ENCODE measurements around the gene INSR.
A peak's percentile ranks its signal among the peaks of the same experiment; 100 is the strongest.
"Not testable (repeated sequence)": the region's sequence is repeated elsewhere in the genome, so short reads cannot be mapped to it uniquely, and the experiment has no call there.

INSR gene

DNA sequence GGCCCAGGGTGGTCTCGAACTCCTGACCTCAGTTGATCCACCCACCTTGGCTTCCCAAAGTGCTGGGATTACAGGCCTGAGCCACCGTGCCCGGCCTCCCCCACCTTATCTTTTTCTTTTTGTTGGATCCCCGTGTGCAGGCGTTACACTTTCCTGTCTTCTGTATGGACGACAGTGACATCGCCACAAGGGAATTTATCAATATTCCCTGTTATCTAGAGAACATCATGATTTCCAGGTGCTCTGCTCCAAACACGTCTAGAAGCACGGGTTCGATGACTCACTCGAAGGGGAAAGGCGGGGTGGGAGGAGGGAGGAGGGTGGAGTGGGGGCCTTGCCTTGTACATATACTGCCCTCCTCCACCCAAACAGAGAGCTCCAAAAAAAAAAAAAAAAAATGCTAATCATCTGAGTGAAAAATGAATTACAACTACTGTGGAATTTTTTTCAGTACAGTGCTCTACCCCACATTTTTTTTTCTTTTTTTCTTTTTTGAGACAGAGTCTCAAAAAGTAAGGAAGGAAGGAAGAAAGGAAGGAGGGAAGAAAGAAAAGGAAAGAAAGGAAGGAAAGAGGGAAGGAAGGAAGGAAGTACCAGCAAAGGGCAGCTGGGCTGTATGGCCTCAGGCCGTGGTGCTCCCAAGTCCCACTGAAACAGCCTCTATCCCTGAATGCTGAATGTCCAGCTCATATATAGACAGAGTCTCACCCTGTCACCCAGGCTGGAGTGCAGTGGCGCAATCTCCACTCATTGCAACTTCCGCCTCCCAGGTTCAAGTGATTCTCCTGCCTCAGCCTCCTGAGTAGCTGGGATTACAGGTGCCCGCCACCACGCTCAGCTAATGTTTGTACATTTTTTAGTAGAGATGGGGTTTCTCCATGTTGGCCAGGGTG lies 36.8 kb downstream of the INSR start:
- no peak for DNase-seq

DNA sequence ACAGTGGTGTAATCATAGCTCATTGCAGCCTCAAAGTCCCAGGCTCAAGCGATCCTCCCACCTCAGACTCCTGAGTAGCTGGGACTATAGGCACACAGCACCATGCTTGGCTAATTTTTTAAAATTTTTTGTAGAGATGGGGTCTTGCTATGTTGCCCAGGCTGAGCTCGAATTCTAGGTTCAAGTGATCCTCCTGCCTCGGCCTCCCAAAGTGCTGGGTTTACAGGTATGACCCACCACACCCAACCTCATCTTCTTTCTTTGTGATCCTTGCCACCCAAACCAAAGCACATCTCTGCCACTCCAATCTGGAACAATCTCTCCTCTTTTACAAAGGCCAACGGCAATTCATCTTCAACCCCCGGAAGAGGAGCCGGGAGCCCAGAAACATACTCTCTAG lies 38.6 kb downstream of the INSR start:
- no peak for DNase-seq

DNA sequence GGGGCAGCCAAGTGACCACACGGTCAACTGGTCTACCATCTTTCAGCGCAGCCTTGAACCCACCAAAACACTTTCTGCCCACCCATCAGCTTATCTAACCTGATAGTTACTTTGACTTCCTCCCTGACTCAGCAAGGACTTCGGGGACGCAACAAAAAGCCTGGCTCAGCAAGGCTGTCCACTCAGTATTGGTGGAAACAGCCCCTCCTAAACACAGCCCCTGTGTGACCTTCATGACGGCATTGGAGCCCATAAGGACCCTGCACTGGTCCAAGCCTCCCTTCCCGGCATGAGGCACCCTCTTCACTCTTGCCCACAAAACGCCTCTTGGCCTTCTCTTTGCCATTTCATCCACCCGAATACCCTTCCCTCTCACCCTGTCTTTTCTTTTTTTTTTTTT lies 39.1 kb downstream of the INSR start:
- no peak for DNase-seq

DNA sequence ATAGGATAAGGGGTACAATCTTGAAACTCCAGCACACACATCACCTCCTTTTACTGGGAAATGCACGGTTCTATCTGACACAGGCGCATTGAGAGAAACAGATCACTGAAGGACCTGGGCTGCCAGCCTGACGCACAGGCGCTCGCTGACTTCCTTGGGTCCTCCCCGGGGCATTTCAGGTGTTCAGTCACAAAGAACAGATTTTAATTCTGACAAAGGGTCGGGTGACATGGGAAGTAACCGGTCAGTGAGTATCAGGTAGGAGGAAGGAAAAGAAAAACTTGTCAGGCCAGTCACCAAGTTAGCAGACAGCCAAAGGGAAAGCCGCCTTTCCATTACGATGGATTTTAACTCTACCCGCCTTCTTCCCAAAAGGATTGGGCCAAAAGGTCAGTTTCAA lies 39.6 kb downstream of the INSR start:
- DNase-seq: no peak

DNA sequence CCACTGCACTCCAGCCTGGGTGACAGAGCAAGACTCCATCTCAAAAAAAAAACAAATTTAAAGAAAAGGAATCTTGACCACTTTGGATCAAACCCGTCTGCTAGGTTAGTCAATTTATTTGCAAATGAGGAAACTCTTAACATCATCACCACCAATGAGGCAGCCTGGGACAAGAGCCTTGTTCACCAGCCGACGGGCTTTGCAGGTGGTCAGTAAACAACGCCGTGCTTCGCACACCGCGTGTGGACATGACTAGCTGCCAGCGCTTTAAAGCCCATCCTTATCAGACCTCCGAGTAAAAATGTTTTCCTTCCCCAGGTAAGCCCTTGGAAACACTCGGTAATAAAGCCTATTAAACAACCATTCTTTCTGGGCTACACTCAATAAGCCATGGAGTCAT lies 41.9 kb downstream of the INSR start:
- no peak for DNase-seq

DNA sequence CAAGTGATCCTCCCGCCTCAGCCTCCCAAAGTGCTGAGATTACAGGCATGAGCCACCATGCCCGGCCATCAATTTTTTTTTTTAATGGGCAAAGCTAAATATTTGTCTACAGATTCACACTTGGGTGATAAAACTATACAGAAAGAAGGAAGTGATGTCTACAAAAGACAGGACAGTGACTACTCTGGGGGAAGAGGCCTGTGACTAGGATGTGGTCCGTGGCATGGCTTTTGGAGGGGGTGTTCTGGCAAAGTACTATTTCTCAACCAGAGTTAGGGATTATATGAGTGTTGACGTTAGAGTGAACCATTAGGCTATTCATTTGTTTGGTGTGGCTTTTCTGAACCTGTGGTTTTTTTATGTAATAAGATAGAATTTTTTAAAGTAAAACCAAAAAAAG lies 42.7 kb downstream of the INSR start:
- no peak for DNase-seq

DNA sequence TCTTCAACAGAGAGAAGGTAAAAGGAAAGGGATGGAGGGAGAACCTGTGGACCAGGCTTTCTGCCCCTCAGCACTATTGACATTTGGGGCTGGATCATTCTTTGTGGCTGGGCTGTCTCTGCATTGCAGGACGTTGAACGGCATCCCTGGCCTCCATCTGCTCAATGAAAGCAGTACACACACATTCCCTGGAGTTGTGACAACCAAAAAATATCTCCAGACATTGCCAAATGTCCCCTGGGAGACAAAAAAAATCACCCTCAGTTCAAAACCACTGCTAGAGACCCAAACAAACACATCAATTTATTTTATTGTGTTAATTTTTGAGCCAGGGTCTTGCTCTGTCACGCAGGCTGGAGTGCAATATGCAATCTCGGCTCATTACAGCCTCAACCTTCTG lies 43.3 kb downstream of the INSR start:
- DNase-seq: no peak

DNA sequence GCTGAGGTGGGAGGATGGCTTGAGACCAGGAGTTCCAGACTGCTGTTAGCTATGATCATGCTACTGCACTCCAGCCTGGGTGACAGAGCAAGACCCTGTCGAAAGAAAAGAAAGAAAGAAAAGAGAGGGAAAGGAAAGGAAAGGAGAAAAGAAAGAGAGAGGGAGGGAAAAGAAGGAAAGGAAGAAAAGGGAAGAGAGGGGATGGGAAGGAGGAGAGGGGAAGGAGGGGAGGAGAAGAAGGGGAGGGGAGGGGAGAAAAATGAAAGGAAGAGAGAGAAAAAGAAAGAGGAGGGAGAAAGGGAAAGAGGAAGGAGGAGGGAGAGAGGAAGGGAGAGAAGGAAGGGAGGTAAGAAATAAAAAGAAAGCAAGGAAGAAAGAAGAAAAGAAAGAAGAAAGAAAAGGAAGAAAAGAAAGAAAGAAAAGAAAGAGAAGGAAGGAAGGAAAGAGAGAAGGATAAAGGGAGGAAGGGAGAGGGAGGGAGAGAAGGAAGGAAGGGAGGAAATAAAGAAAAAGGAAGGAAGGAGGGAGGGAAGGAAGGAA lies 44.1 kb downstream of the INSR start:
- DNase-seq: no peak

DNA sequence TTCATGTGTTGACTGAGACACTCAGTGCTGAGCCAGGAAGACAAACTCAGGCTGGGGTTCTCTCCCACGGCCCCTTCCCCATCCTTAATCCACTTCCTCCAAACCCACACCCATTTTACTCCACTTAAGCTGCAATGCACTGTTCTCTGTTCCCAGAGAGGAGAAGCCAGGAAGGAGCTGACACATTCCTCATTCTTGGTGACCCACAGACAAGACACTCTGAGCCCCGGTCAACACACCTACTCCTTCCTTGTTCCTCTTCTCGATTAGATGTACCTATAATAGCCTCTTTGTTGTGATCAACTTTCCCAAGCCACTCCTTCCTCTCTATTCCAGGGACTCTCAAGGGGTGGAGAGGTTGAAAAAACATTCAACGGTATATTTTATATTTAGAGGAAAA lies 47.1 kb downstream of the INSR start:
- DNase-seq: no peak

DNA sequence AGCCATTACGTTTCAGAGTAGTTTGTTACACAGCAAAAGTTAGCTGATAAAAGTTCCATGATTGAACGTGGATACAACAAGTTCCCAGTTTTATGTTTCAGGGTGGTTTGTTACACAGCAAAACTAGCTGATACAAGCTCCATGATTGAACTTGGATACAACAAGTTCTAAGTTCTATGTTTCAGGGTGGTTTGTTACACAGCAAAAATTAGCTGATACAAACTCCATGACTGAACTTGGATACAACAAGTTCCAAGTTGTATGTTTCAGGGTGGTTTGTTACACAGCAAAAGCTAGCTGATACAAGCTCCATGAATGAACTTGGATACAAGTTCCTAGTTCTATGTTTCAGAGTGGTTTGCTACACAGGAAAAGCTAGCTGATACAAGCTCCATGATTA lies 47.6 kb downstream of the INSR start:
- DNase-seq: no peak

DNA sequence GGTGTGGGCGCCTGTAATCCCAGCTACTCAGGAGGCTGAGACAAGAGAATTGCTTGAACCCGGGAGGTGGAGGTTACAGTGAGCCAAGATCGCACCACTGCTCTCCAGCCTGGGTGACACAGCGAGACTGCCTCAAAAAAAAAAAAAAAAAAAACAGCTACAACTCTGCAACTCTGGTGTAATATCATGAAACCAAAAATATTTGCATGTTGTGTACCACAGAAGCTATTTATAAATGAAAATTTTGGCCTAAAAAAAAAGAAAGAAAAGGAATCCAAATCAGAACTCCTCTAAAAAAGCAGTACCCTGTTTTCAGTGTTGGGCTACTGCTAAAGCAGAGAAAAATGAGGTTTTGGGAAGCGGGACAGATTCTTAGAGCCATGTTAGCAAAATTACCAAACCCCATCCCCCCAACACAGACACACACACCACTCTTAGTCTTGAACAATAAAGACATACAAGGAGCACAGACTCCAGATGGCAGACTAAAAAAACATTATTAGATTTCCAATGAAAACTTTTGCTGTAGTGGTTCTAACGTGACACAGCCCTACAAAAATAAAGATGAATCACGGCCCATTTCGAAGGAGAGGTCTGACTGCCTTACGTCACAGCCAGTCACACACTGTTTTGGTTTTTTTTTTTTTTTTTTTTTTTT lies 51.5 kb downstream of the INSR start:
- DNase-seq: no peak

DNA sequence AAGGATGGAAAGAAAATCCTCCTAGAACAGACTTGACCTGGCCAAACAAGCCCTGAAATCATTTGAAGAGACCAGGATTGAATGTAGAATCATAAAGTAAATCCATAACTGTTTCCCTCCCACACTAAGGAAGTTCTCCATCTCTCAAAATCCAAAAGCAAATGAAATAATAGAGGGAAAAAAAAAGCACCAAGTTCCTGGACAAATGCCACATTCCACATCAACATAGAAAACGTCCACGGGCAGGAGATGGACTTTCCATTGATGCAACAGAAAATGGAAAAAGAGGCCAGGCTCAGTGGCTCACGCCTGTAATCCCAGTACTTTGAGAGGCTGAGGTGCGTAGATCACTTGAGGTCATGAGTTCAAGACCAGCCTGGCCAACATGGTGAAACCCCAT lies 56.2 kb downstream of the INSR start:
- DNase-seq: no peak

DNA sequence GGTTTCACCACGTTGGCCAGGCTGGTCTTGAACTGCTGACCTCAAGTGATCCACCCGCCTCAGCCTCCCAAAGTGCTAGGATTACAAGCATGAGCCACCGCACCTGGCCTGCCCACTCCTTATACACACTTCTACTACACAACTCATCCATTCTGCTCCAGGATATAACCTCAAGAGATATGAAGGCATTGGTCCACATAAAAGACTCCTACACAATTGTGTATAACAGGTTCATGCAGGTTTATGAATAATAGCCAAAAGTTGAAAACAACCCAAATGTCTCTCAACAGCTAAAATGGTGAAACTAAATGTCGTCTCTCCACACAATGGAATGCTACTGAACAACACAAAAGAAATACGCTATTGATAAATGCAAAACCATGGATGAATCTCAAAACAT lies 58.1 kb downstream of the INSR start:
- DNase-seq: no peak

DNA sequence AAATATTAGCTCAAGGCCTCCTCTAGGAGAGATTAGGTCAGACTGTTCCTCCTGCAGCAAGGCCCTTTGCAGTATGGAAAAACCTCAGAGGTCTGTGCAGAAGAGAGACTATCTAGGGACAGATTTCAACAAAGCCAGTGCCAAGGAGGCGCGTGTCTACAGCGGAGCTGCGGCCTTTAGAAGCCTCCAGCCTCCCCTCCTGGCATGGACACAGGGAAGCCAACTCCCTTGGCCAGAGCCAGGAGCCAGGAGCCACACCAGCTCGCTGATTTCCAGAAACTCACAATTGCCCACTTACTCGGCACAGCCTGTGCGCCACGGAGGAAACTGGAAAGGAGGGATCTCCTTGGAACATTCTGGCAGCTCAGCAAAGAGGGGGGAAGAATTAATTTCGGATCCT lies 63.4 kb downstream of the INSR start:
- no peak for DNase-seq

DNA sequence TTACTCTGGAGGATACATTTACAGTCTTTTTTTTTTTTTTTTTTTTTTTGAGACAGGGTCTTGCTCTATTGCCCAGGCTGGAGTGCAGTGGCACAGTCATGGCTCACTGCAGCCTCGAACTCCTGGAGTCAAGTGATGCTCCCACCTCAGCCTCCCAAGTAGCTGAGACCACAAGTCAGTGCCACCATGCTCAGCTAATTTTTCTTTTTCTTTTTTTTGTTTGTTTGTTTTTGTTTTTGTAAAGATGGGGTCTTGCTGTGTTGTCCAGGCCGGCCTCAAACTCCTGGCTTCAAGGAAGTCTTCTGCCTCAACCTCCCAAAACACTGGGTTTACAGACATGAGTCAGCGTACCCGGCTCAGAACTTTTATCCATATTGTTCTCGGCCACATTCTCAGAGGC lies 64.5 kb downstream of the INSR start:
- no peak for DNase-seq

DNA sequence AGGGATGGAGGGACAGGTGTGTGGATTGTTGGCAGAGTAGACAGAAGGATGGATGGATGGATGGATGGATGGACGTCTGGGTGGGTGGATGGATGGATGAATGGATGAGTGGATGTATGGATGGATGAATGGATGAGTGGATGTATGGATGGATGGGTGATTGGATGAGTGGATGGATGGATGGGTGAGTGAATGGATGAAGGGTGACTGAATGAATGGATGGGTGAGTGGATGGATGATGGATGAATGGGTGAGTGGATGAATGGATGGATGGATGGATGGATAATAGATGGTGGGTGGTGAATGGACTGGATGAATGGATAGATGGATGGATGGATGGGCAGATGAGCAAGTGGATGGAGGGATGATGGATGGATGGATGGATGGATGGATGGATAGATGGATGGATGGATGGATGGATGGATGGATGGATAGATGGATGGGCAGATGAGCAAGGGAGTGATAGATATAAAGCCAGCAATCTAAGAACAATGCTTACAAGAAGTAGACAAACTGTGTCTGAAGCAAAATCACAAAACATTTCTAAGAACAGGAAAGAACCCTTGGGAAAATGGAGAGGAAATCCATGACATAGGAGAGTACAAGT lies 65.2 kb downstream of the INSR start:
- no peak for DNase-seq

DNA sequence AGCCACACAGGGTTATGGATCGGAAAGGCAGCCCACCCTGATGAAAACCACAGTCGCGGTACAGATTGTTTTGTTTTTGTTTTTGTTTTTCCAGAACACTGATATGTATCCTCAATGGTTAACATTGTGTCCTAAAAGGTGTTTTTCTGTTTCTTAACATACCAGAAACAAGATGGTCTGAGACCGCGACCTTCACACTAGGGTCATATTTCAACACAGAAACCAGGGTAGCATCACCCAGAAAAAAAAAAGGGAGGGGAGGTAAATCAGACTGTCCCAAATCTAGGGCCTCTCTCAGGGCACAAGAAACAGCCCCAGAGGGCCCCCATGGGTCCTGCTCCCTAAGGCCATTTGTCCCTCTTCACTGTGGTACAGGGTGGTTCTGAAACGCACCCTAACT lies 66.5 kb downstream of the INSR start:
- no peak for DNase-seq

DNA sequence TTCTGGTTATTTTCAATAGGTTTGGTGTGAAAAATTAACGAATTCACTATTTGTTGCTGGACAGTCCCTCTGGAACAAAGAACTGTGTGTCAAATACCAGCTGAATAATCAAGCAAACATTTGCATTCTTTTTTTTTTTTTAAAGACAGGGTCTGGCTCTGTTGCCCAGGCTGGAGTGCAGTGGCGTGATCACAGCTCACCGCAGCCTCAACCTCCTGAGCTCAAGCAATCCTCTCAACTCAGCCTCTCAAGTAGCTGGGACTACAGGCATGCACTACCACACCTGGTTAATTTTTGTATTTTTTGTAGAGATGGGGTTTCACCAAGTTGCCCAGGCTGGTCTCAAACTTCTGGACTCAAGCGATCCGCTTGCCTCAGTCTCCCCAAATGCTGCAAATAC lies 67.1 kb downstream of the INSR start:
- not testable (repeated sequence) for DNase-seq

DNA sequence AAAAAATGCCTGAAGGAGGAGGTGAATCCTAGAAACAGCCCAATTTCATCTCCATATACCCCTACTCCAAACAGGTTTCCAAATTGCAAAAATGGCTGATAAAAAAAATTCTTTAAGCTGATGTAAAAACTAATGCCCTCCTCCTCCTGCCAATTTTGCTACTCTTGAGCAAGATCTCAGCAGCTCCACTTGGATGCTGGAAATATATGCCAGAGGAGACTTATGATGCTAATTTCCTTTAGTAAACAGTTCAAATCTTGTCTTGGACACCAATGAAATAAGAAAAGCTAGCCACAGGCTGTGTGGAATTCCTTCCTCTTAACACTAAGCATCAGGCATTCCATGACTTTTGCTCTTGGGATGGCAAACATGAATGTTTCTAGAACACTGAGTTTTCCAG lies 67.5 kb downstream of the INSR start:
- DNase-seq: no peak

DNA sequence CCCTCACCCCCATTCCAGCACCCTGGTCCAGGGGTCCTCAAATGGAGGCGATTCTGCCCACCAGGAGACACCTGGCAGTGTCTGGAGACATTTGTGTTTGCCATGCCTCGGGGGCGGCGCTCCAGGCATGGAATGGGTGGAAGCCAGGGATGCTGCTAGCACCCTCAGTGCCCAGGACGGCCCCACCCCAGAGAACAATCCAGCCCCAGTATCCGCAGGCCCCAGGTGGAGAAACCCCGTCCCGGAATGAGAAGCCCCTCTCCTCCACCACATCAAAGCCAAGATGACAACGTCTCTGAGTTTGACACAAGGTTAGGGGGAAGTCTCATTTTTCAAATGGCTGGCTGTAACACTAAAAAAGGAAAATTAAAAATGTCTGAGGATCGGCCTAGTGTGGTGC lies 68.5 kb downstream of the INSR start:
- DNase-seq: no peak

DNA sequence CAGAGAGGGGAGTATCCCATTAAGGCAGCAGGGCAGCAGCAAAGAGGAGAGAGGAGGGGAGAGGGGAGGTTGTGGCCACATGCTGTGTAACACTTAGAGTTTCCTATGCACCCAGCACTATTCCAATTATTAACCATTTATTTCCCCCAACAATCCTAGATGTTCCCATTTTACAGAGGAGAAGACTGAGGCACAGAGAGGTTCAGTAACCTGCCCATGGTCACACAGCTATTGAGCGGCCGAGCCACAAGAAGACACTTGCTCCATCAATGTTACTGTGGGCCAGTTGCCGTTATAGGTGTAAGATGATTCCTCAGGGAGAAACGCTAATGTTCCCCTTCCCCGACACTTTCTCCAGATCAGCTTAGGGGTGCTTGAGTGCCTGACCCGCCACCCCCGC lies 69.2 kb downstream of the INSR start:
- no peak for DNase-seq

DNA sequence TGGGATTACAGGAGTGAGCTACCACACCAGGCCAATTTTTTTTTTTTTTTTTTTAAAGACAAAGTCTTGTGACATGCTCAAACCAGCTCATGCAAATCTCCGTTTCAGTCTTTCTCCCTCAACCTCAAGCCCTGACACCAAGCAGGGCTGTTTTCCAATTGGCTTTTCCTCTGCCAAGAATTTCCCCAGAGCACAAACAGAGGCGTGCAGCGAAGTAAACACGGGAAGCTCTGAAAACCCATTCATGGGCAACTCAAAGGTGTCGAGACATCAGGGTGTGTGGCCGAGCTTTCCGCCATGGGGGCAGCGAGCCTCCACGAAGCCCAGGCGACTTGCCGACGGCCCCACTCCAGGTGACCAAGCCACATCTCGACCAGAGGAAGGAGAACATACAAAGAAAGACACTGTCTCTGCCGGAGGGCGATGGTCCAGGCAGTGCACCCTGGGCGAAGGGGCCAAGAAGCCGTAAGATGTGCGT lies 70.0 kb downstream of the INSR start:
- peak; percentile 49 for DNase-seq

DNA sequence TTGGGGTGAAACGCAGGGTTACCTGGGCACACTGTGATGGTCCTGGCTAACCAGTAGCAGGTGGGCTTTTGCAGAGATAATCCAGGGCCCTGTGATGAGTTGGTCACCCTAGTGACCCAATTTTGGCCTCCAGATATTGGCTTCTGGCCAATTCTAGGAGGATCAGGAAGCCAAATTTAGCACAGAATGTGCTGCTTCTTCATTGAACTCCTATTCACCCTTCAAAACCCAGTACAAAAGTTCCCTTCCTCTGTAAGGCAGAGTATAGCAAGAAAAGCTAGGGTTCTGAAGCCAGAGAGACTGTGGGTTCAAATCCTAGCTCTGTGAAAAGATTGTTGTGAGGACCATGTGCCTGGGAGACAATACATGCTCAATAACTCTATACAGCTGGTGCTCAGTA lies 70.8 kb downstream of the INSR start:
- DNase-seq: no peak

DNA sequence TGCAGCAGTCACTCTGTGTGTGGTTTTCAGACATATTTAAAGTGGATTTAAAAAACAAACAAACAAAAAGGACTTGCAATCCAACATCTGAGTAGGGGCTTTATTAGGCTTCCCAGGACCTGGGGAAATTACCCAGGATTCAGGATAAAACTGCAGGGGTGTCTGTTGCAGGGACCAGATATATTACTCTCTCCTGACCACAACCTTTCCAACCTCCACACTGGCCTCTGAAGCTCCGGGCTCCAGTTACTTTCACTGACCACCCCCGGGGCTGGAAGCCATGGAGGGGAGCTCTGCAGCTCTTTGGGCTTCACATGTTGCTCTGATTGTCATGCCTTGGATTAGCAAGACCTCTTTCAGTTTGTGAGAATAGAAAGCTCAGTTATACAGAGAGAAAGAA lies 75.2 kb downstream of the INSR start:
- DNase-seq: no peak

All from NCI-H2029 treated with DMSO at 0.1 percent for 48 hours (cell line).